ENCODE results near the gene ICE2. TPM values are rescaled to one million over a fixed set of nuclear protein-coding genes. Genes with fewer than 3 reads are reported as not detected.

The ICE2 gene
- total RNA-seq, 1 experiment from 2014 or later, result 76.5 TPM

- Histone ChIP-seq H3K9me3 (ENCODE audit: low read depth, low read length, poor library complexity, severe bottlenecking) (no peaks in the 10 kb centered on the region), H3K27me3 (replicated peaks; ENCODE audit: insufficient read depth, low read depth, low read length, poor library complexity) (no peaks in the 10 kb centered on the region), H3K36me3 (ENCODE audit: insufficient read depth, low read length, poor library complexity, severe bottlenecking) (no peaks in the 10 kb centered on the region), H3K4me3 (ENCODE audit: low read depth, low read length, poor library complexity, severe bottlenecking) (no peak overlapping the region), H3K27ac (ENCODE audit: low read depth, low read length, poor library complexity, severe bottlenecking) (no peak overlapping the region), H3K4me1 (ENCODE audit: insufficient read depth, low read length, poor library complexity, severe bottlenecking) (no peaks in the 10 kb centered on the region)
- ChIA-PET CTCF (no interaction called here), POLR2A (ENCODE audit: low non-redundant PET) (no interaction called here)
- BruUV-seq (replicated peaks), result no TSS peak
- TF ChIP-seq EZH2 (IDR thresholded peaks at IDR 0.05; ENCODE audit: borderline replicate concordance, low read depth, low read length, poor library complexity, severe bottlenecking), result no peak
- TF ChIP-seq, protein P1, sequence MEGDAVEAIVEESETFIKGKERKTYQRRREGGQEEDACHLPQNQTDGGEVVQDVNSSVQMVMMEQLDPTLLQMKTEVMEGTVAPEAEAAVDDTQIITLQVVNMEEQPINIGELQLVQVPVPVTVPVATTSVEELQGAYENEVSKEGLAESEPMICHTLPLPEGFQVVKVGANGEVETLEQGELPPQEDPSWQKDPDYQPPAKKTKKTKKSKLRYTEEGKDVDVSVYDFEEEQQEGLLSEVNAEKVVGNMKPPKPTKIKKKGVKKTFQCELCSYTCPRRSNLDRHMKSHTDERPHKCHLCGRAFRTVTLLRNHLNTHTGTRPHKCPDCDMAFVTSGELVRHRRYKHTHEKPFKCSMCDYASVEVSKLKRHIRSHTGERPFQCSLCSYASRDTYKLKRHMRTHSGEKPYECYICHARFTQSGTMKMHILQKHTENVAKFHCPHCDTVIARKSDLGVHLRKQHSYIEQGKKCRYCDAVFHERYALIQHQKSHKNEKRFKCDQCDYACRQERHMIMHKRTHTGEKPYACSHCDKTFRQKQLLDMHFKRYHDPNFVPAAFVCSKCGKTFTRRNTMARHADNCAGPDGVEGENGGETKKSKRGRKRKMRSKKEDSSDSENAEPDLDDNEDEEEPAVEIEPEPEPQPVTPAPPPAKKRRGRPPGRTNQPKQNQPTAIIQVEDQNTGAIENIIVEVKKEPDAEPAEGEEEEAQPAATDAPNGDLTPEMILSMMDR (conservative IDR thresholded peaks at IDR 0.05; ENCODE audit: low read depth, low read length), result no peak
- DNase-seq (ENCODE audit: low spot score), result no peak
- intact Hi-C loops (cut with micrococcal nuclease; ENCODE audit: unreplicated experiment), result no loop called here
Measured at GRCh38 chr15:60421544-60421943, 57.4 kb downstream of the ICE2 start.

DNA sequence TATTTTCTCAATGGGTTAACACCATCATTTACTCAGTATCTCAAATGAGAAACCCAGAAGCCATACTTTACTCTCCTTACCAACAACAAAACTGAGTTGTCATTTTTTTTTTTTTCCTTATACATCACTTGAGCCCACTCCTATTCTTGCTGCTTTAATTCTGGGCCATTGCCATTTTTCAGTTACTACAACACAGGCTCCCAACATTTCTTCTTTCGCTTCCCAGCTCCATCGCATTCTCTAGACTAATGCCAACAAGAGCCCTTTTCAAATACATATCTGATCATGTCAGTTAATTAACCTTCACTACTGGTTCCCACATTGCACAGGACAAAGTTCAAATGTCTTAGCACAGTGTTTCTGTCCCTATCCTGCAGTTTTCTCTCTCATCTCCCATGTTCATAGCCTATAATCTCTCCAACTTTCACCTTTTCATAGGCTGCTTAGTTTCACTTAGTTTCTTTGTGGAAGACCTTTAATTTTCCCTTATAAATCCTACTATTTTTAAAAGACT, 58.7 kb downstream of the ICE2 start:
- ChIA-PET POLR2A (ENCODE audit: low non-redundant PET) (no interaction called here), CTCF (no interaction called here)
- intact Hi-C loops (cut with micrococcal nuclease; ENCODE audit: unreplicated experiment), result no loop called here
- no peaks in the 10 kb centered on the region for H3K36me3 ChIP-seq (ENCODE audit: insufficient read depth, low read length, poor library complexity, severe bottlenecking)
- no peak overlapping the region for H3K27ac ChIP-seq (ENCODE audit: low read depth, low read length, poor library complexity, severe bottlenecking)
- TF ChIP-seq, protein P1 (conservative IDR thresholded peaks at IDR 0.05; ENCODE audit: low read depth, low read length), result no peak
- no peak for TF ChIP-seq EZH2 (IDR thresholded peaks at IDR 0.05; ENCODE audit: borderline replicate concordance, low read depth, low read length, poor library complexity, severe bottlenecking)
- BruUV-seq (replicated peaks), result no TSS peak
- H3K9me3 ChIP-seq (ENCODE audit: low read depth, low read length, poor library complexity, severe bottlenecking), result no peaks in the 10 kb centered on the region
- no peaks in the 10 kb centered on the region for H3K4me1 ChIP-seq (ENCODE audit: insufficient read depth, low read length, poor library complexity, severe bottlenecking)
- no peak for DNase-seq (ENCODE audit: low spot score)
- no peaks in the 10 kb centered on the region for H3K27me3 ChIP-seq (replicated peaks; ENCODE audit: insufficient read depth, low read depth, low read length, poor library complexity)
- H3K4me3 ChIP-seq (ENCODE audit: low read depth, low read length, poor library complexity, severe bottlenecking), result no peak overlapping the region

DNA sequence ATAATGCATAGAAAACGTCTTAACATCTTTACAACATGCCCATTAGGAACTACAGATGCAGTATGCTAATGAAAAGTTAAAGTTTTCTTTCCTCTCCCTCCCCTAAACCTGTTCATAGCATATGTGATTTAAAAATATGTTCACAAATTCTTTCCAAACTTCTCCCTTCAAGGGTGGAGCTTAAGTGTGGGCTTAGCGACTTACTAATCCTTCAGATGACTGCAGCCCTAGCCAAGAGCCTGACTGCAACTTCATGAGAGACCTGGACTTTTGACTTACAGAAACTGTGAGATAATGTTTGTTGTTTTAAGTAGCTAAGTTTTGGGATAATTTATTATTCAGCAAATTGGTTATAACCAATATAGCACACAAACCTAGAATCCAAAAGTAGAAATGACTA, 59.2 kb downstream of the ICE2 start:
- CTCF ChIA-PET, result no interaction called here
- POLR2A ChIA-PET (ENCODE audit: low non-redundant PET), result interaction anchor here (0.6 kb wide), 1 partner anchor 1497 kb away, joined by 4 read pairs; no protein-coding TSS in a partner anchor
- H3K27ac ChIP-seq (ENCODE audit: low read depth, low read length, poor library complexity, severe bottlenecking), result no peak overlapping the region
- H3K4me1 ChIP-seq (ENCODE audit: insufficient read depth, low read length, poor library complexity, severe bottlenecking), result no peaks in the 10 kb centered on the region
- TF ChIP-seq EZH2 (IDR thresholded peaks at IDR 0.05; ENCODE audit: borderline replicate concordance, low read depth, low read length, poor library complexity, severe bottlenecking), result no peak
- TF ChIP-seq, protein P1 (conservative IDR thresholded peaks at IDR 0.05; ENCODE audit: low read depth, low read length), result no peak
- H3K27me3 ChIP-seq (replicated peaks; ENCODE audit: insufficient read depth, low read depth, low read length, poor library complexity), result no peaks in the 10 kb centered on the region
- H3K36me3 ChIP-seq (ENCODE audit: insufficient read depth, low read length, poor library complexity, severe bottlenecking), result no peaks in the 10 kb centered on the region
- no peaks in the 10 kb centered on the region for H3K9me3 ChIP-seq (ENCODE audit: low read depth, low read length, poor library complexity, severe bottlenecking)
- no peak overlapping the region for H3K4me3 ChIP-seq (ENCODE audit: low read depth, low read length, poor library complexity, severe bottlenecking)
- BruUV-seq (replicated peaks), result no TSS peak
- intact Hi-C loops (cut with micrococcal nuclease; ENCODE audit: unreplicated experiment), result no loop called here
- DNase-seq (ENCODE audit: low spot score), result no peak
